ENCODE data around the gene PODXL2.

GRCh38 chr3:127615631-127616305 is 13.2 kb upstream of the PODXL2 start:
- no peak for TF ChIP-seq CTCF (IDR thresholded peaks at IDR 0.05; ENCODE audit: low read depth, low read length)
- no peak for TF ChIP-seq POLR2A (IDR thresholded peaks at IDR 0.05; ENCODE audit: extremely low read depth, insufficient read length)
- TF ChIP-seq MAX (IDR thresholded peaks at IDR 0.05; ENCODE audit: low read depth, low read length), result no peak
- TF ChIP-seq MYC (IDR thresholded peaks at IDR 0.05; ENCODE audit: low read depth, low read length), result no peak
